B cell (primary cell): ENCODE results near the gene KCTD5. TPM values are rescaled to one million over a fixed set of nuclear protein-coding genes. Genes with fewer than 3 reads are reported as not detected.
"Not testable (repeated sequence)": the region's sequence is repeated elsewhere in the genome, so short reads cannot be mapped to it uniquely, and the experiment has no call there.

Experiments used
- ATAC-seq: fragments of 200-7000 bp; cut with Tn5 transposase; one replicate; pipeline ENCODE4 v1.10.0; 2021; ENCODE audit warnings: low read depth, mild to moderate bottlenecking, moderate number of reproducible peaks, moderate library complexity
- CTCF ChIA-PET: fragments of 350-600 bp; sonication (Branson Sonifier 250); formaldehyde crosslinking; loops from one replicate; lab custom pipeline; 2021; ENCODE audit warnings: antibody characterized with exemption, inconsistent platforms; lab: Charles Lee
- POLR2A ChIA-PET: fragments of 350-600 bp; sonication (Branson Sonifier 250); formaldehyde crosslinking; loops from one replicate; lab custom pipeline; 2021; ENCODE audit warnings: antibody characterized with exemption; lab: Charles Lee
- DNase-seq: peaks from one replicate; pipeline ENCODE4 v3.0.0; 2013
- H2AFZ ChIP-seq: 2 replicates; pipeline ENCODE4 v1.6.1; 2012; ENCODE audit warnings: mild to moderate bottlenecking, low read depth, low read length; ENCODE audit not compliant: insufficient read depth, poor library complexity, severe bottlenecking
- H3K27ac ChIP-seq, 2 donors: 1 replicate in 1 of 2; 2 replicates in 1 of 2; pipeline ENCODE4 v1.5.1; 2012 to 2013; ENCODE audit warnings: low read length in 2 of 2, mild to moderate bottlenecking in 2 of 2, moderate library complexity in 1 of 2
- H3K27me3 ChIP-seq, 4 experiments: fragments of 200-600 bp in 1 of 4; sonication (generic) in 1 of 4; replicated peaks in 1 of 4; 1 replicate in 2 of 4; 2 replicates in 2 of 4; pipeline versions ENCODE4 v1.6.1 to v1.7.0; 2013 to 2016; ENCODE audit warnings: low read length in 3 of 4, mild to moderate bottlenecking in 2 of 4, mixed read lengths in 1 of 4, moderate library complexity in 1 of 4; ENCODE audit not compliant: insufficient read depth in 4 of 4, control insufficient read depth in 3 of 4; ENCODE audit errors: control extremely low read depth in 1 of 4
- H3K36me3 ChIP-seq, 2 experiments: replicated peaks in 1 of 2; 1 replicate in 1 of 2; 2 replicates in 1 of 2; pipeline versions ENCODE4 v1.6.1 to v1.7.1; 2013; ENCODE audit warnings: low read length in 1 of 2; ENCODE audit not compliant: insufficient read depth in 2 of 2, control insufficient read depth in 1 of 2; ENCODE audit errors: control extremely low read depth in 1 of 2, extremely low read depth in 1 of 2
- H3K4me1 ChIP-seq, 2 donors: fragments of 200-600 bp in 1 of 2; sonication (generic) in 1 of 2; 1 replicate in 1 of 2; 2 replicates in 1 of 2; pipeline versions ENCODE4 v1.5.1 to v1.6.1; 2013 to 2017; ENCODE audit warnings: low read length in 2 of 2; ENCODE audit not compliant: control insufficient read depth in 2 of 2, insufficient read depth in 2 of 2
- H3K4me2 ChIP-seq: replicated peaks from 2 replicates; pipeline ENCODE3; 2012; ENCODE audit warnings: mild to moderate bottlenecking, low read depth, low read length; ENCODE audit not compliant: poor library complexity, severe bottlenecking
- H3K4me3 ChIP-seq, 5 experiments: fragments of 200-600 bp in 1 of 5; sonication (generic) in 1 of 5; 1 replicate in 3 of 5; 2 replicates in 2 of 5; pipeline versions ENCODE4 v1.5.1 to v1.7.0; 2011 to 2016; ENCODE audit warnings: low read length in 4 of 5, mild to moderate bottlenecking in 4 of 5, low read depth in 2 of 5, control low read depth in 1 of 5, moderate library complexity in 1 of 5; ENCODE audit not compliant: insufficient read depth in 1 of 5; ENCODE audit errors: control extremely low read depth in 1 of 5, extremely low read depth in 1 of 5
- H3K79me2 ChIP-seq: fragments of 200-600 bp; sonication (generic); one replicate; pipeline ENCODE4 v1.6.0; 2016; ENCODE audit warnings: low read length; ENCODE audit not compliant: control insufficient read depth, insufficient read depth
- H3K9ac ChIP-seq: fragments of 200-600 bp; sonication (generic); 2 replicates; pipeline ENCODE4 v1.6.1; 2017; ENCODE audit warnings: mild to moderate bottlenecking, low read length, moderate library complexity
- H3K9me3 ChIP-seq, 3 donors: one replicate each; pipeline versions ENCODE4 v1.6.1 to v1.7.1; 2013; ENCODE audit warnings: low read length in 2 of 3; ENCODE audit not compliant: control insufficient read depth in 2 of 3, insufficient read depth in 1 of 3; ENCODE audit errors: control extremely low read depth in 1 of 3
- H4K20me1 ChIP-seq: 2 replicates; pipeline ENCODE4 v1.6.0; 2012; ENCODE audit warnings: mild to moderate bottlenecking, low read length; ENCODE audit not compliant: insufficient read depth, control insufficient read depth, poor library complexity, severe bottlenecking
- H3K27ac Mint-ChIP-seq: one replicate; pipeline ENCODE4 v1.8.0; 2021; ENCODE audit warnings: mixed read lengths
- H3K27me3 Mint-ChIP-seq: one replicate; pipeline ENCODE4 v1.8.0; 2021; ENCODE audit warnings: mixed read lengths
- H3K4me1 Mint-ChIP-seq: one replicate; pipeline ENCODE4 v1.8.0; 2021; ENCODE audit warnings: mixed read lengths
- H3K4me3 Mint-ChIP-seq: one replicate; pipeline ENCODE4 v1.8.0; 2021; ENCODE audit warnings: mixed read lengths
- H3K9me3 Mint-ChIP-seq: one replicate; pipeline ENCODE4 v1.8.0; 2022; ENCODE audit warnings: mixed read lengths; ENCODE audit not compliant: insufficient read depth
- WGBS: methylation state at CpG from one replicate; pipeline ENCODE4 v1.1.5; 2013; ENCODE audit warnings: missing lambda C conversion rate; ENCODE audit not compliant: insufficient coverage; 5-methylcytosine and 5-hydroxymethylcytosine counted together
- intact Hi-C: fragments of 100-400 bp; cut with micrococcal nuclease; formaldehyde crosslinking; loops from one replicate; pipeline ENCODE4 v1.10.0; 2022
- polyA plus RNA-seq: library from polyadenylated mRNA; depleted of rRNA; stranded (reverse); fragments of >200 nt; gene quantifications from 2 replicates; pipeline ENCODE4 v1.2.3, GENCODE V29; 2012
- total RNA-seq, 2 donors: library from RNA; stranded (reverse); fragments of 120-200 nt in 1 of 2; gene quantifications; 1 replicate in 1 of 2; 2 replicates in 1 of 2; pipeline versions ENCODE4 v1.2.3 to v1.2.4, GENCODE V29; 2013 to 2022
- TF ChIP-seq, protein P1 (sequence below): fragments of 200-600 bp; IDR thresholded peaks from one replicate; pipeline ENCODE4 v1.8.0; 2022; ENCODE audit warnings: antibody characterized with exemption, mild to moderate bottlenecking

KCTD5 gene
- total and polyA plus RNA-seq, 2 donors (not counting 1 experiment from before 2014, with no cell fraction given) = 17.2 to 37.3 TPM

DNA sequence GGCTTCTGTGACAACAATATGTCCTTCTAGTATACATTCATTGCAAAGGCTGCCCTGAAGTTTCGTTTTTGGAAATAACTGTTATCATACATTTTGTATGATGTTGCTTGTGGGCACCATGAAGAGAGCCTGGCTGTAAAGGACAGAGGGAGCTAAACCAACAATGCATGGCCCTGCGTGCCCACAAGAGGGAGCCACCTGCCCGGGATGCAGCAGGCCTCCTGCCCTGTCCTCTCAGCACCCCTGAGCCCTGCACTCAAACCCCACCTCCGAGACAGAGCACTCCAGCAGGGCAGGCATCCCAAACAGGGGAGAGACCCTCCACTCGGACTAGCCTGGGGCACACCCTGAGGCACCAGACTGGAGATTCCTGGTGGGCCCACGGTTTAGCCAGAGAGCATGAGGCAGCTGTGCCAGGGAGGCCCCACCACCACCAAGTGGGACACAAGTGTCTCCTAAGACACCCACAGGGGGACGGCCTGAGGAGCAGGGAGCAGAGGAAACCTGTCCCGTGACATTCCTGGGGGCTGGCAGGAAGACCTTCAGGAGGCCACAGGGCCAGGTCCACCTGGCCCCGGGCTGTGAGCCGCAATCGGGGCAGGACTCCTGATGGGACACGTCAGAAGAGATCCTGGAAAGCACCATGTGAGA is 43.1 kb upstream of the KCTD5 start:
- TF ChIP-seq, protein P1, sequence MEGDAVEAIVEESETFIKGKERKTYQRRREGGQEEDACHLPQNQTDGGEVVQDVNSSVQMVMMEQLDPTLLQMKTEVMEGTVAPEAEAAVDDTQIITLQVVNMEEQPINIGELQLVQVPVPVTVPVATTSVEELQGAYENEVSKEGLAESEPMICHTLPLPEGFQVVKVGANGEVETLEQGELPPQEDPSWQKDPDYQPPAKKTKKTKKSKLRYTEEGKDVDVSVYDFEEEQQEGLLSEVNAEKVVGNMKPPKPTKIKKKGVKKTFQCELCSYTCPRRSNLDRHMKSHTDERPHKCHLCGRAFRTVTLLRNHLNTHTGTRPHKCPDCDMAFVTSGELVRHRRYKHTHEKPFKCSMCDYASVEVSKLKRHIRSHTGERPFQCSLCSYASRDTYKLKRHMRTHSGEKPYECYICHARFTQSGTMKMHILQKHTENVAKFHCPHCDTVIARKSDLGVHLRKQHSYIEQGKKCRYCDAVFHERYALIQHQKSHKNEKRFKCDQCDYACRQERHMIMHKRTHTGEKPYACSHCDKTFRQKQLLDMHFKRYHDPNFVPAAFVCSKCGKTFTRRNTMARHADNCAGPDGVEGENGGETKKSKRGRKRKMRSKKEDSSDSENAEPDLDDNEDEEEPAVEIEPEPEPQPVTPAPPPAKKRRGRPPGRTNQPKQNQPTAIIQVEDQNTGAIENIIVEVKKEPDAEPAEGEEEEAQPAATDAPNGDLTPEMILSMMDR = peak; percentile 17
- POLR2A ChIA-PET, H3K9ac ChIP-seq, H3K27ac ChIP-seq, H3K4me3 ChIP-seq, H3K4me2 ChIP-seq, H3K36me3 ChIP-seq, H3K4me1 ChIP-seq, H3K27me3 Mint-ChIP-seq, H3K27me3 ChIP-seq, intact Hi-C loops, H2AFZ ChIP-seq, H3K27ac Mint-ChIP-seq, DNase-seq, H3K4me1 Mint-ChIP-seq, H4K20me1 ChIP-seq, H3K79me2 ChIP-seq, H3K4me3 Mint-ChIP-seq, H3K9me3 ChIP-seq, H3K9me3 Mint-ChIP-seq, CTCF ChIA-PET: not testable (repeated sequence)
- WGBS = no CpG with 5 or more reads among the region's 12 CpGs
- ATAC-seq = peak; percentile 82

DNA sequence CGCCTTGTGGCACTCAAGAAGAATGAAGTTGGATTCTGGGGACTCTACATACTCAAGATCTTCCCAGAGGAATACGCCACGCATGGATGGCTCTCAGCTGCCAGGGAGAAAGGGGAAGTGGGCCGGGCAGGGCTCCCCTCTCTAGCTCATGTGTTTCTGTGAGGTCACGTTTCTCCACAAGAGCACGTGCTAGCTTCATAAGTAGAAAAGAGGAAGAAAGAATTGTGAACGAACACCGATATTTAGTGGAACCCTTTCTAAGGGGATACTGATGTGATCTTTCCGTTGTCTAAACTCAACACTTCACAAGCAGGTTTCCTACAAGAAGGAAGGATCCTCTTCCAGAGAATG is 42.6 kb upstream of the KCTD5 start:
- H3K4me1 ChIP-seq, H3K4me2 ChIP-seq, H3K4me1 Mint-ChIP-seq, H4K20me1 ChIP-seq, H3K36me3 ChIP-seq, H3K27me3 Mint-ChIP-seq, H3K4me3 Mint-ChIP-seq, CTCF ChIA-PET, H3K27ac Mint-ChIP-seq, H3K79me2 ChIP-seq, DNase-seq, intact Hi-C loops, H2AFZ ChIP-seq, H3K9me3 Mint-ChIP-seq, H3K9ac ChIP-seq, H3K27ac ChIP-seq, H3K9me3 ChIP-seq, H3K4me3 ChIP-seq, POLR2A ChIA-PET, H3K27me3 ChIP-seq: not testable (repeated sequence)
- WGBS = no CpG with 5 or more reads among the region's 9 CpGs
- ATAC-seq = peak; percentile 76

DNA sequence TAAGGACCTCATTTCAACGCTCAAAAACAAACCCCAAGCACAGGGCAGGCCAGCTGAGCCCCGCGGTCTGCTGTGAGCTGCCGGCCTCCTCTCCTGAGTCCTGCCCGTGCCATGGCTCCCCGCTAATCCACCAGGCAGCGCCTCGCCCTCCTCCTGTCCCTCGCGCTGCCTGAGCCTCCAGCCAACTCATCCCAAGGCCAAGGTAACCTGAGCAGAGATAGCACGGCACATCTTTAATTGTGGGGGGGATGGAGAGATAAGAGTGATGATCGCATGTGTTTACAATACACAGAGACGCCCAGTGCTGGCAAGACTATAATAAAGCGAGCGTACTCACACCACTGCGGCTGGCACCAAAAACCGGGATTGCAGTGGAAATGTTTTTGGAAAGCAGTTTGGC is 39.8 kb upstream of the KCTD5 start:
- H3K9me3 ChIP-seq, POLR2A ChIA-PET, H3K4me3 ChIP-seq, intact Hi-C loops, H3K9me3 Mint-ChIP-seq, H3K27me3 Mint-ChIP-seq, H3K36me3 ChIP-seq, CTCF ChIA-PET, H3K27ac Mint-ChIP-seq, H4K20me1 ChIP-seq, DNase-seq, H3K27ac ChIP-seq, H3K27me3 ChIP-seq, H3K79me2 ChIP-seq, H3K9ac ChIP-seq, H3K4me2 ChIP-seq, ATAC-seq, H3K4me1 Mint-ChIP-seq, H3K4me1 ChIP-seq, H3K4me3 Mint-ChIP-seq, H2AFZ ChIP-seq: not testable (repeated sequence)
- WGBS = no CpG with 5 or more reads among the region's 17 CpGs
